Testis (tissue), 2 donors: ENCODE data around the gene CDC42EP1.

Source experiments
- CTCF ChIP-seq, 3 experiments: fragments of 450-650 bp in 2 of 3; fragments of 200-600 bp in 1 of 3; sonication (generic) in 1 of 3; IDR thresholded peaks; one replicate each; pipeline ENCODE4 v1.5.1; 2016 to 2019; ENCODE audit warnings: antibody characterized with exemption in 3 of 3, mild to moderate bottlenecking in 2 of 3, moderate library complexity in 1 of 3
- POLR2A ChIP-seq: fragments of 450-650 bp; IDR thresholded peaks from one replicate; pipeline ENCODE4 v1.6.1; 2017; ENCODE audit warnings: antibody characterized with exemption, mild to moderate bottlenecking, moderate library complexity

GRCh38 chr22:37568448-37569008 lies 8.2 kb downstream of the CDC42EP1 start:
- no peak for TF ChIP-seq CTCF (IDR thresholded peaks at IDR 0.05)
- no peak for TF ChIP-seq POLR2A
